Parathyroid adenoma (tissue), 2 donors: ENCODE results near the gene CCDC47.
A peak's percentile ranks its signal among the peaks of the same experiment; 100 is the strongest.

Experiments used
- H2AFZ ChIP-seq: fragments of 300-600 bp; sonication (generic); one replicate; pipeline ENCODE4 v1.7.0; 2017; ENCODE audit warnings: antibody characterized with exemption, mild to moderate bottlenecking
- H3K27ac ChIP-seq: fragments of 300-600 bp; sonication (generic); one replicate; pipeline ENCODE4 v1.7.0; 2017
- H3K27me3 ChIP-seq: fragments of 300-600 bp; sonication (generic); one replicate; pipeline ENCODE4 v1.7.0; 2017; ENCODE audit warnings: low read length; ENCODE audit not compliant: control insufficient read depth, insufficient read depth
- H3K36me3 ChIP-seq: fragments of 300-600 bp; sonication (generic); one replicate; pipeline ENCODE4 v1.7.0; 2017; ENCODE audit warnings: low read length; ENCODE audit not compliant: control insufficient read depth, insufficient read depth
- H3K4me1 ChIP-seq: fragments of 300-600 bp; sonication (generic); one replicate; pipeline ENCODE4 v1.7.0; 2017; ENCODE audit warnings: control low read depth
- H3K4me2 ChIP-seq: fragments of 300-600 bp; sonication (generic); one replicate; pipeline ENCODE4 v1.7.0; 2017; ENCODE audit warnings: low read length
- H3K4me3 ChIP-seq: fragments of 300-600 bp; sonication (generic); one replicate; pipeline ENCODE4 v1.7.0; 2017; ENCODE audit warnings: low read depth, low read length
- H3K79me2 ChIP-seq: fragments of 300-600 bp; sonication (generic); one replicate; pipeline ENCODE4 v1.7.0; 2017; ENCODE audit warnings: control low read depth
- H3K9ac ChIP-seq: fragments of 300-600 bp; sonication (generic); one replicate; pipeline ENCODE4 v1.7.0; 2017; ENCODE audit warnings: mild to moderate bottlenecking
- H3K9me3 ChIP-seq: fragments of 300-600 bp; sonication (generic); one replicate; pipeline ENCODE4 v1.7.0; 2017; ENCODE audit warnings: low read length; ENCODE audit not compliant: control insufficient read depth
- CTCF ChIP-seq: fragments of 300-600 bp; sonication (generic); IDR thresholded peaks from one replicate; pipeline ENCODE4 v1.7.0; 2017; ENCODE audit warnings: antibody characterized with exemption, mild to moderate bottlenecking
- donor health status: primary hyperparathyroidism.

CCDC47 gene

GRCh38 chr17:63696381-63696961 is 76.9 kb downstream of the CCDC47 start:
- peak overlapping the region; percentile 24 for H3K27ac ChIP-seq
- peaks cover 4% of the 10 kb centered on the region for H3K4me1 ChIP-seq

GRCh38 chr17:63695889-63696288 is 77.5 kb downstream of the CCDC47 start:
- Histone ChIP-seq H3K4me1 (peaks cover 4% of the 10 kb centered on the region), H3K79me2 (no peaks in the 10 kb centered on the region), H3K27me3 (no peaks in the 10 kb centered on the region), H3K27ac (no peak overlapping the region), H3K9me3 (no peaks in the 10 kb centered on the region), H3K4me3 (no peak overlapping the region), H3K4me2 (no peak overlapping the region), H3K9ac (no peak overlapping the region), H3K36me3 (no peaks in the 10 kb centered on the region), H2AFZ (no peak overlapping the region)
- no peak for TF ChIP-seq CTCF

More at GRCh38 chr17:63696381-63696961, 76.9 kb downstream of the CCDC47 start:
- Histone ChIP-seq H3K79me2 (no peaks in the 10 kb centered on the region), H3K4me2 (no peak overlapping the region), H2AFZ (no peak overlapping the region), H3K9ac (no peak overlapping the region), H3K27me3 (no peaks in the 10 kb centered on the region), H3K4me3 (no peak overlapping the region), H3K36me3 (no peaks in the 10 kb centered on the region), H3K9me3 (no peaks in the 10 kb centered on the region)
- peak; percentile 45 for TF ChIP-seq CTCF
